Measurements from ENCODE around the gene SUPV3L1.

Gene SUPV3L1

GRCh38 chr10:69220041-69220451, 40.0 kb downstream of the SUPV3L1 start, which contains the start of gene HKDC1:
TSS of gene HKDC1 (plus strand) at chr10:69220332. CDS start at chr10:69220436, 104 bp downstream.
- DNase-seq (ENCODE audit: extremely low read depth, low read depth) = no peak
- no peak within 1 kb of the TSS for H3K4me3 ChIP-seq (replicated peaks; ENCODE audit: low read depth, low read length)
- no peak for TF ChIP-seq CTCF (IDR thresholded peaks at IDR 0.05; ENCODE audit: low read depth, low read length, missing control alignments)

- no peak overlapping the region for H3K4me3 ChIP-seq (replicated peaks; ENCODE audit: low read depth, low read length)
- TF ChIP-seq CTCF (IDR thresholded peaks at IDR 0.05; ENCODE audit: low read depth, low read length, missing control alignments) = no peak
- no peak for DNase-seq (ENCODE audit: extremely low read depth, low read depth)
Observed at GRCh38 chr10:69220507-69220906, 40.5 kb downstream of the SUPV3L1 start.

- peak; percentile 70 for DNase-seq (ENCODE audit: extremely low read depth, low read depth)
- peak; percentile 71 for TF ChIP-seq CTCF (IDR thresholded peaks at IDR 0.05; ENCODE audit: low read depth, low read length, missing control alignments)
Observed at GRCh38 chr10:69222157-69223027, 42.4 kb downstream of the SUPV3L1 start.

GRCh38 chr10:69223028-69223342, 43.0 kb downstream of the SUPV3L1 start:
- no peak for DNase-seq (ENCODE audit: extremely low read depth, low read depth)
- TF ChIP-seq CTCF (IDR thresholded peaks at IDR 0.05; ENCODE audit: low read depth, low read length, missing control alignments) = no peak
- no peak overlapping the region for H3K4me3 ChIP-seq (replicated peaks; ENCODE audit: low read depth, low read length)

More at GRCh38 chr10:69222157-69223027, 42.4 kb downstream of the SUPV3L1 start:
- H3K4me3 ChIP-seq (replicated peaks; ENCODE audit: low read depth, low read length) = no peak overlapping the region

GRCh38 chr10:69224862-69225657, 45.0 kb downstream of the SUPV3L1 start:
- DNase-seq (ENCODE audit: extremely low read depth, low read depth) = no peak
- no peak overlapping the region for H3K4me3 ChIP-seq (replicated peaks; ENCODE audit: low read depth, low read length)
- no peak for TF ChIP-seq CTCF (IDR thresholded peaks at IDR 0.05; ENCODE audit: low read depth, low read length, missing control alignments)

GRCh38 chr10:69225681-69226080, 45.6 kb downstream of the SUPV3L1 start:
- DNase-seq (ENCODE audit: extremely low read depth, low read depth) = no peak
- no peak overlapping the region for H3K4me3 ChIP-seq (replicated peaks; ENCODE audit: low read depth, low read length)
- no peak for TF ChIP-seq CTCF (IDR thresholded peaks at IDR 0.05; ENCODE audit: low read depth, low read length, missing control alignments)
